HG02852 (cell line): ENCODE results near the gene ZNF280A.
"Not testable (repeated sequence)": the region's sequence is repeated elsewhere in the genome, so short reads cannot be mapped to it uniquely, and the experiment has no call there.

Experiments used
- ATAC-seq: cut with Tn5 transposase; IDR thresholded peaks from one replicate; pipeline ENCODE4 v1.9.1; 2021; ENCODE audit warnings: mild to moderate bottlenecking, moderate library complexity; ENCODE audit not compliant: unreplicated experiment

ZNF280A gene

GRCh38 chr22:22471104-22471503 is 49.0 kb downstream of the ZNF280A start:
- ATAC-seq = not testable (repeated sequence)

- ATAC-seq = no peak
Measured at GRCh38 chr22:22469527-22469926, 50.5 kb downstream of the ZNF280A start.

GRCh38 chr22:22468794-22469469 is 51.1 kb downstream of the ZNF280A start:
- ATAC-seq = not testable (repeated sequence)

GRCh38 chr22:22467112-22467511 is 53.0 kb downstream of the ZNF280A start:
- ATAC-seq = no peak

- ATAC-seq = no peak
Measured at GRCh38 chr22:22465782-22466181, 54.3 kb downstream of the ZNF280A start.

GRCh38 chr22:22465094-22465602 is 54.9 kb downstream of the ZNF280A start:
- no peak for ATAC-seq

GRCh38 chr22:22464541-22465054 is 55.5 kb downstream of the ZNF280A start:
- no peak for ATAC-seq

- no peak for ATAC-seq
Measured at GRCh38 chr22:22463855-22464540, 56.1 kb downstream of the ZNF280A start.
